ENCODE measurements around the gene PCSK4. TPM values are rescaled to one million over a fixed set of nuclear protein-coding genes. Genes with fewer than 3 reads are reported as not detected.

Gene PCSK4
- total RNA-seq, 1 experiment from 2014 or later: 7.2 TPM

- Histone ChIP-seq H3K27me3 (replicated peaks; ENCODE audit: insufficient read depth, low read depth, low read length, poor library complexity) (peaks cover 15% of the 10 kb centered on the region), H3K9me3 (ENCODE audit: low read depth, low read length, poor library complexity, severe bottlenecking) (no peaks in the 10 kb centered on the region), H3K4me3 (ENCODE audit: low read depth, low read length, poor library complexity, severe bottlenecking) (no peak overlapping the region), H3K27ac (ENCODE audit: low read depth, low read length, poor library complexity, severe bottlenecking) (no peak overlapping the region), H3K4me1 (ENCODE audit: insufficient read depth, low read length, poor library complexity, severe bottlenecking) (peaks cover 12% of the 10 kb centered on the region), H3K36me3 (ENCODE audit: insufficient read depth, low read length, poor library complexity, severe bottlenecking) (peaks cover 4% of the 10 kb centered on the region)
- DNase-seq (ENCODE audit: low spot score): no peak
- POLR2A ChIA-PET (ENCODE audit: low non-redundant PET): interaction anchor here (0.5 to 0.7 kb wide), 2 partner anchors 32 to 206 kb away, joined by 4 read pairs; no protein-coding TSS in a partner anchor
- BruUV-seq (replicated peaks): no TSS peak
- CTCF ChIA-PET: no interaction called here
- intact Hi-C loops (cut with micrococcal nuclease; ENCODE audit: unreplicated experiment): no loop called here
- TF ChIP-seq EZH2 (IDR thresholded peaks at IDR 0.05; ENCODE audit: borderline replicate concordance, low read depth, low read length, poor library complexity, severe bottlenecking): no peak
- TF ChIP-seq CTCF (conservative IDR thresholded peaks at IDR 0.05; ENCODE audit: low read depth, low read length): no peak
These were observed 14.3 kb downstream of the PCSK4 start for GRCh38 chr19:1475751-1476437.

- Histone ChIP-seq H3K36me3 (ENCODE audit: insufficient read depth, low read length, poor library complexity, severe bottlenecking) (peaks cover 4% of the 10 kb centered on the region), H3K9me3 (ENCODE audit: low read depth, low read length, poor library complexity, severe bottlenecking) (no peaks in the 10 kb centered on the region), H3K27me3 (replicated peaks; ENCODE audit: insufficient read depth, low read depth, low read length, poor library complexity) (peaks cover 26% of the 10 kb centered on the region), H3K27ac (ENCODE audit: low read depth, low read length, poor library complexity, severe bottlenecking) (no peak overlapping the region), H3K4me3 (ENCODE audit: low read depth, low read length, poor library complexity, severe bottlenecking) (no peak overlapping the region), H3K4me1 (ENCODE audit: insufficient read depth, low read length, poor library complexity, severe bottlenecking) (peaks cover 21% of the 10 kb centered on the region)
- TF ChIP-seq EZH2 (IDR thresholded peaks at IDR 0.05; ENCODE audit: borderline replicate concordance, low read depth, low read length, poor library complexity, severe bottlenecking) (no peak), CTCF (conservative IDR thresholded peaks at IDR 0.05; ENCODE audit: low read depth, low read length) (no peak)
- intact Hi-C loops (cut with micrococcal nuclease; ENCODE audit: unreplicated experiment): no loop called here
- POLR2A ChIA-PET (ENCODE audit: low non-redundant PET): interaction anchor here (0.5 kb wide), 1 partner anchor 205 kb away, joined by 4 read pairs; no protein-coding TSS in a partner anchor
- no peak for DNase-seq (ENCODE audit: low spot score)
- no TSS peak for BruUV-seq (replicated peaks)
- CTCF ChIA-PET: no interaction called here
These were observed 15.3 kb downstream of the PCSK4 start for GRCh38 chr19:1474765-1475351.

GRCh38 chr19:1474011-1474764 lies 16.0 kb downstream of the PCSK4 start:
- H3K4me3 ChIP-seq (ENCODE audit: low read depth, low read length, poor library complexity, severe bottlenecking): no peak overlapping the region
- no peak for DNase-seq (ENCODE audit: low spot score)
- POLR2A ChIA-PET (ENCODE audit: low non-redundant PET): no interaction called here
- intact Hi-C loops (cut with micrococcal nuclease; ENCODE audit: unreplicated experiment): no loop called here
- H3K27me3 ChIP-seq (replicated peaks; ENCODE audit: insufficient read depth, low read depth, low read length, poor library complexity): peaks cover 30% of the 10 kb centered on the region
- no peaks in the 10 kb centered on the region for H3K9me3 ChIP-seq (ENCODE audit: low read depth, low read length, poor library complexity, severe bottlenecking)
- CTCF ChIA-PET: interaction anchor here (0.6 to 0.7 kb wide), 2 partner anchors 12 to 951 kb away, joined by 3 to 4 read pairs; no protein-coding TSS in a partner anchor
- H3K27ac ChIP-seq (ENCODE audit: low read depth, low read length, poor library complexity, severe bottlenecking): no peak overlapping the region
- no TSS peak for BruUV-seq (replicated peaks)
- peaks cover 4% of the 10 kb centered on the region for H3K36me3 ChIP-seq (ENCODE audit: insufficient read depth, low read length, poor library complexity, severe bottlenecking)
- no peak for TF ChIP-seq EZH2 (IDR thresholded peaks at IDR 0.05; ENCODE audit: borderline replicate concordance, low read depth, low read length, poor library complexity, severe bottlenecking)
- TF ChIP-seq CTCF (conservative IDR thresholded peaks at IDR 0.05; ENCODE audit: low read depth, low read length): no peak
- H3K4me1 ChIP-seq (ENCODE audit: insufficient read depth, low read length, poor library complexity, severe bottlenecking): peaks cover 24% of the 10 kb centered on the region
